ENCODE data around the gene P2RX1.
"Not testable (repeated sequence)": the region's sequence is repeated elsewhere in the genome, so short reads cannot be mapped to it uniquely, and the experiment has no call there.

Gene P2RX1

GRCh38 chr17:3952186-3952585, 35.9 kb upstream of the P2RX1 start:
- no peak for DNase-seq (ENCODE audit: low read depth in 2 of 3, low spot score in 2 of 3)

GRCh38 chr17:3951420-3951819, 35.2 kb upstream of the P2RX1 start:
- no peak for DNase-seq (ENCODE audit: low read depth in 2 of 3, low spot score in 2 of 3)

- DNase-seq (ENCODE audit: low read depth in 2 of 3, low spot score in 2 of 3) = no peak
Observed at GRCh38 chr17:3951003-3951402, 34.7 kb upstream of the P2RX1 start.

- DNase-seq (ENCODE audit: low read depth in 2 of 3, low spot score in 2 of 3) = no peak
Observed at GRCh38 chr17:3950584-3950983, 34.3 kb upstream of the P2RX1 start.

GRCh38 chr17:3949418-3949817, 33.2 kb upstream of the P2RX1 start:
- DNase-seq (ENCODE audit: low read depth in 2 of 3, low spot score in 2 of 3) = no peak

GRCh38 chr17:3948551-3948950, 32.3 kb upstream of the P2RX1 start:
- not testable (repeated sequence) for DNase-seq (ENCODE audit: low read depth in 2 of 3, low spot score in 2 of 3)

GRCh38 chr17:3947318-3947810, 31.1 kb upstream of the P2RX1 start:
- DNase-seq (ENCODE audit: low read depth in 2 of 3, low spot score in 2 of 3) = no peak

- DNase-seq (ENCODE audit: low read depth in 2 of 3, low spot score in 2 of 3) = no peak
Observed at GRCh38 chr17:3946711-3947235, 30.5 kb upstream of the P2RX1 start.

- DNase-seq (ENCODE audit: low read depth in 2 of 3, low spot score in 2 of 3) = peak in 2 of 3 experiments; percentile 32 to 50
Observed at GRCh38 chr17:3944485-3945388, 28.5 kb upstream of the P2RX1 start.

GRCh38 chr17:3943240-3943891, 27.1 kb upstream of the P2RX1 start:
- no peak for DNase-seq (ENCODE audit: low read depth in 2 of 3, low spot score in 2 of 3)

- DNase-seq (ENCODE audit: low read depth in 2 of 3, low spot score in 2 of 3) = no peak
Observed at GRCh38 chr17:3940965-3941698, 24.9 kb upstream of the P2RX1 start.

GRCh38 chr17:3937359-3937758, 21.1 kb upstream of the P2RX1 start:
- DNase-seq (ENCODE audit: low read depth in 2 of 3, low spot score in 2 of 3) = no peak

GRCh38 chr17:3935825-3936355, 19.6 kb upstream of the P2RX1 start:
- DNase-seq (ENCODE audit: low read depth in 2 of 3, low spot score in 2 of 3) = no peak

- no peak for DNase-seq (ENCODE audit: low read depth in 2 of 3, low spot score in 2 of 3)
Observed at GRCh38 chr17:3935140-3935542, 18.9 kb upstream of the P2RX1 start.

GRCh38 chr17:3929764-3930163, 13.5 kb upstream of the P2RX1 start:
- no peak for DNase-seq (ENCODE audit: low read depth in 2 of 3, low spot score in 2 of 3)

GRCh38 chr17:3929181-3929580, 12.9 kb upstream of the P2RX1 start:
- DNase-seq (ENCODE audit: low read depth in 2 of 3, low spot score in 2 of 3) = no peak

GRCh38 chr17:3928406-3928805, 12.1 kb upstream of the P2RX1 start:
- no peak for DNase-seq (ENCODE audit: low read depth in 2 of 3, low spot score in 2 of 3)

- no peak for DNase-seq (ENCODE audit: low read depth in 2 of 3, low spot score in 2 of 3)
Observed at GRCh38 chr17:3927628-3928340, 11.5 kb upstream of the P2RX1 start.

- DNase-seq (ENCODE audit: low read depth in 2 of 3, low spot score in 2 of 3) = no peak
Observed at GRCh38 chr17:3926860-3927627, 10.8 kb upstream of the P2RX1 start.
